Left hindlimb (tissue), 1 donor: ENCODE data around the gene GSTCD.

ENCODE experiments used
- DNase-seq: peaks from one replicate; pipeline ENCODE4 v3.0.0-alpha.2; 2018

Gene GSTCD

DNA sequence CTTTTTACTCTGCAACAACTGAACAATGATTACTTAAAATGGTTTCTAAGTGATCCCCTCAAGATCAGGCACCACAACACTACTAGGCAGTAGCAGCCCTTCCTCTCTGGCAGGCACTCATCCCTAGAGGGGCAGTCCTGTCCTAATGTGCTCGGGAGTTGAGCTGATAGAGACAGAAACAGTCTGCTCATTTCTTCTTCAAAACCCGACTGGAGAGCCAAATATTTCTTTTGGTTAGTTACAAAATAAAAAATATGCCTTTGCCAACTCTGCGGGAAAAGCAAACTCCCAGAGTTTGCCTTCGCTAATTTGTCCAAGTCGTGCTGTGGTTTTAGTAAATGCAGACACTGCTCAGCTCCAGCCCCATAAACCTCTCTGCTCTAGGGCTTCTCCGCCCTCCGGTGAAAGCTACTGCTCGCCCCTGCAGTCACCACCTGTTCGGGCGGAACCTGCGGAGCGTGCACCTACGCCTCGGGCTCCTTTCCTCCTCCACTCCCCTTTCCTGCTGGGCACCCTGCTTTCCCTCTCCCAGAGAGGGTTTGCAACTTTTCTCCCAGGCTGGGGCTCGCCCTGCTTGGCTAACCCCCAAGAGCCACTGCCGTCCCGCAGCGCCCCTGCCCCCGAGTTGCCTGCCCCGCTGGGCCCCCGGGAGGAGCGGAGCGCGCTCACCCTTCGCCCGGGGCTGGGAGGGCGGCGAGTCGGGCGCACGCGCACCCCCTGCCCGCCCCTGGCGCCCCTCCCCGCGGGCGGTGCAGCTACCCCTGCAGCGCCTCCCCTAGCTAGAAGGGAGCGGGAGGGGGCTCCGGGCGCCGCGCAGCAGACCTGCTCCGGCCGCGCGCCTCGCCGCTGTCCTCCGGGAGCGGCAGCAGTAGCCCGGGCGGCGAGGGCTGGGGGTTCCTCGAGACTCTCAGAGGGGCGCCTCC lies 186.3 kb downstream of the GSTCD start, which contains the start of gene NPNT:
Gene NPNT (plus strand): TSS at position 812 of the 923 bp plus-strand sequence. CDS start 182 bp downstream, outside the sequence.
- peak; percentile 49 for DNase-seq

DNA sequence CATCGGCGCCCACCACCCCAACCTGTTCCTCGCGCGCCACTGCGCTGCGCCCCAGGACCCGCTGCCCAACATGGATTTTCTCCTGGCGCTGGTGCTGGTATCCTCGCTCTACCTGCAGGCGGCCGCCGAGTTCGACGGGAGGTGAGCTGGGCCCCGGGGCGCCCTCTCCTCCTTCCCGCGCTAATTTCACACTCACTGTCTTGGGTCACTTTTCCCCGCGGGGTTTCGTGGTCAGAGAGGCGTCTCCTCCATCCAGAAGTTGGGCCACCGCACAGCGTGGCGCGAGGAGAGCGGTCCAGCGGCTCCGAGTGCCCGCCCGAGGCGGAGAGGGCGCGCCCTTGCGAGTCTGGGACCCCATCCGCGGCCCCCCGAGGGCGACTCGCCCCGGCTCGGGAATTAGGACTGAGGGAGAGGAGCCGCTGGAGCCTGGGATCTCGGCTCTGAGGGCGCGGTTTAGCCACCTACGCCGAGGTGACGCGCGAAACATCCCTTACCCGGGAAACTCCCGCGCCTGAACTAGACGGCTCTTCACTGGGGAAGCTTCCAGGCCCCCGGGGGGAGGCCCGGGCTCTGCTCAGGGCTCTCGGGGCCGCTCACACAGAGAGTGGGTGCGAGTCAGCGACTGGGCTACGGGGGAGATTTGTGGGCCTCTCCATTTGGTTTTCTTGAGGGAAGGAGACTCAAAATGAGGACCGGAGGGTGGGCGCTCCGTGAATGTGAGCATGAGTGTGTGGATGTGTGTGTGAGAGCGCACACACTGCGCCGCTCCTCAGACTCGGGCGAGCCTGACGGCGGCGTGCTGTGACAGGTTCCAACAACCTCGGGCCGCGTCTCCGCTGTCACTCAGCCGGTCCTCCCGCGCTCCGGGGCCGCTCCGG lies 187.2 kb downstream of the GSTCD start:
- peak; percentile 57 for DNase-seq

DNA sequence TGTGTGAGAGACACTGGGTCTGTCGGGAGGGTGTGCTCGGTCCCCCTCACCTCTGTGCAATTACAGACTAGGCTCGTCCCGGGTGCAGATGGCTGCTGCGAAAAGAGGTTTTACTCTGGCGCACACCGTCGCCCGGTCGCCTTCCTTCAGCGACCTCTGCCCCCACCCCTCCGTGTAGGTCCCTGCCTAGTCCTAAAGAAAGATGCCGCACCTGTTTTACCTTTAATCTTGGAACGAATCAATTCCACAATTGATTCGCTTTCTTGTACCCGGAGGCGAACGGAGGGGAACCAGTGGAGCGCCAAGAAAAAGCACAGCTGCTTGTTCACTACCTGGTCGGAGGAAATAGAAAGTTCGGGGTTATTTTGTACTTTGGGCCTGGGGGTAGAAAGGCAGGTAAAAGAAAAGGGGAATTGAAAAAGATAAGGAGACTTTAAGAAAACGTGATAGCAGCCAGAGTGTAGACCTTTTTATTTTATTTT lies 187.9 kb downstream of the GSTCD start:
- DNase-seq = no peak
